NB4 (cell line): ENCODE data around the gene KLHDC10.
"Not testable (repeated sequence)": the region's sequence is repeated elsewhere in the genome, so short reads cannot be mapped to it uniquely, and the experiment has no call there.

Experiments
- DNase-seq: peaks from one replicate; pipeline ENCODE4 v3.0.0; 2010; ENCODE audit warnings: low read depth
- H3K4me3 ChIP-seq: one replicate; pipeline ENCODE4 v1.5.1; 2011; ENCODE audit warnings: mild to moderate bottlenecking, low read depth, low read length, moderate library complexity
- CTCF ChIP-seq: IDR thresholded peaks from one replicate; pipeline ENCODE4 v1.5.1; 2012; ENCODE audit warnings: low read depth, low read length
- MAX ChIP-seq: IDR thresholded peaks from 2 replicates; pipeline ENCODE4 v1.6.1; 2011; ENCODE audit warnings: low read depth, low read length
- MYC ChIP-seq: IDR thresholded peaks from 2 replicates; pipeline ENCODE4 v1.6.1; 2011; ENCODE audit warnings: low read depth, low read length
- POLR2A ChIP-seq: IDR thresholded peaks from 2 replicates; pipeline ENCODE4 v1.6.1; 2011; ENCODE audit warnings: mild to moderate bottlenecking; ENCODE audit not compliant: insufficient read length; ENCODE audit errors: extremely low read depth

Gene KLHDC10

GRCh38 chr7:130182990-130183389, 112.7 kb downstream of the KLHDC10 start:
- TF ChIP-seq MAX, result no peak
- no peak for TF ChIP-seq POLR2A
- TF ChIP-seq MYC, result no peak
- no peak for TF ChIP-seq CTCF
- H3K4me3 ChIP-seq, result no peak overlapping the region
- DNase-seq, result no peak

GRCh38 chr7:130184349-130184748, 114.0 kb downstream of the KLHDC10 start:
- not testable (repeated sequence) for H3K4me3 ChIP-seq, DNase-seq
